Spleen (tissue), 7 donors: ENCODE results near the gene RERG.

ENCODE experiments used
- POLR2A ChIP-seq, 3 donors: fragments of 450-650 bp; IDR thresholded peaks; one replicate each; pipeline ENCODE4 v1.5.1; 2017; ENCODE audit warnings: antibody characterized with exemption in 3 of 3, mild to moderate bottlenecking in 1 of 3
- TF ChIP-seq, protein P1 (sequence below), 11 experiments: fragments of 200-600 bp in 7 of 11; fragments of 450-650 bp in 4 of 11; sonication (generic) in 4 of 11; IDR thresholded peaks in 8 of 11; conservative IDR thresholded peaks in 3 of 11; 1 replicate in 7 of 11; 2 replicates in 4 of 11; pipeline versions ENCODE4 v1.4.0 to v1.8.0; 2016 to 2021; ENCODE audit warnings: antibody characterized with exemption in 11 of 11, inconsistent platforms in 4 of 11, mild to moderate bottlenecking in 1 of 11
- donor health status: DM: no; HTN: no; CAD: no; lungs with moderate emphysema.
- donor health status: DM: no; HTN: no; CAD: no.
- donor health status: DM: no; HTN: no; CAD: no.

DNA sequence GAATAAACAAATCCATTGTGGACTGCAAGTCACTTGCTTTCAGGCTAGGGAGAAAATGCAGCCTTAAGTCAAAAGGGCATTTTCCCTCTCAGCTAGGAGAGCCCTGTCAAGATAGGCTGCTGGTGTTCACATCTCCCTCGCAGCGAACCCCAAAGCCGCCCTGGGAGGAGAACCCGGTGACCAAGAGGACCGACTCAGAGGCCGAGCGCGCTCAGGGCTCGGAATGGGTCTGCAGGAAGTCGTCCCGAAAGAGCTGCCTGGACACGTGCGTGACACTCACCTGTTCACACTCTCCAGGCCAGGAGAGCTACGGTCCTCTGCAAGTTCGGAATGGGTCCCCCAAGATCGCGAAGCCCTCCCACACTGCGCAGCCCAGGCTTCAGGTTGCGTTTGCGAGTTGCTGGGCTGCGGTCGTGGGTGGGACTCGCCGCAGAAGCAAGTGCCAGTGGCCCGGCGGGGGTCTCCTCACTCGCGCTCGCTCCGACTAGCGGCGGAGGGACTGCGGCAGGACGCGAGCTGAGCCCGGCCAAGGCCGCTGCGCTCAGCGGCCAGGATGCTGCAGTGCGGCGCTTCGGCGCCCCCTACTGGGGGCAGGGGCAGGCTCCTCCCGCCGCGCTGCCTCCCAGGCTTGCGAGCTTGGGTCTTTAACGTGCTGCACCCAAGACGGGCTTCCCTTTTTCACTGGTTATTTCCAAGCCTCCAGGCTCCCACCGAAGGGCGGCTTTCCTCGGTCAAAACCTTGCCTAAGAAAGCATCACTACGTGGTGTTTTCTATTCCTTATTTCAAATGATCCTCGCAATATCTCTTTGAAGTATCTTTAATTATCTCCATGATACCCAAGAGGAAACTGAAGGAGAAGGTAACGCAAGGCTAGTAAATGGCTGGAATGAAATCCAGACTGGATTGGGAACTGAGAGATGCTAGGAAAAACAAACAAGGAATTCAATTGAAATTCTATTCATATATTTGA is at the start of gene RERG:
- TF ChIP-seq, protein P1, sequence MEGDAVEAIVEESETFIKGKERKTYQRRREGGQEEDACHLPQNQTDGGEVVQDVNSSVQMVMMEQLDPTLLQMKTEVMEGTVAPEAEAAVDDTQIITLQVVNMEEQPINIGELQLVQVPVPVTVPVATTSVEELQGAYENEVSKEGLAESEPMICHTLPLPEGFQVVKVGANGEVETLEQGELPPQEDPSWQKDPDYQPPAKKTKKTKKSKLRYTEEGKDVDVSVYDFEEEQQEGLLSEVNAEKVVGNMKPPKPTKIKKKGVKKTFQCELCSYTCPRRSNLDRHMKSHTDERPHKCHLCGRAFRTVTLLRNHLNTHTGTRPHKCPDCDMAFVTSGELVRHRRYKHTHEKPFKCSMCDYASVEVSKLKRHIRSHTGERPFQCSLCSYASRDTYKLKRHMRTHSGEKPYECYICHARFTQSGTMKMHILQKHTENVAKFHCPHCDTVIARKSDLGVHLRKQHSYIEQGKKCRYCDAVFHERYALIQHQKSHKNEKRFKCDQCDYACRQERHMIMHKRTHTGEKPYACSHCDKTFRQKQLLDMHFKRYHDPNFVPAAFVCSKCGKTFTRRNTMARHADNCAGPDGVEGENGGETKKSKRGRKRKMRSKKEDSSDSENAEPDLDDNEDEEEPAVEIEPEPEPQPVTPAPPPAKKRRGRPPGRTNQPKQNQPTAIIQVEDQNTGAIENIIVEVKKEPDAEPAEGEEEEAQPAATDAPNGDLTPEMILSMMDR (IDR thresholded peaks at IDR 0.05 in 8 of 11, conservative IDR thresholded peaks at IDR 0.05 in 3 of 11) = peak; percentile 70 to 99 (median 95)
- no peak for TF ChIP-seq POLR2A (IDR thresholded peaks at IDR 0.05)
